Epidermal melanocyte (primary cell): ENCODE measurements around the gene GSG1L.

ENCODE experiments used
- DNase-seq: peaks from one replicate; pipeline ENCODE4 v3.0.0; 2011; ENCODE audit warnings: low spot score; ENCODE audit not compliant: insufficient read length

Gene GSG1L

GRCh38 chr16:27792486-27793248 is 270.8 kb downstream of the GSG1L start:
- DNase-seq = no peak

GRCh38 chr16:27791404-27791719 is 272.2 kb downstream of the GSG1L start:
- DNase-seq = no peak

- DNase-seq = no peak
These were observed 272.7 kb downstream of the GSG1L start for GRCh38 chr16:27790546-27791403.

- DNase-seq = no peak
These were observed 273.8 kb downstream of the GSG1L start for GRCh38 chr16:27789595-27790241.

- no peak for DNase-seq
These were observed 274.4 kb downstream of the GSG1L start for GRCh38 chr16:27789150-27789549.

GRCh38 chr16:27787665-27788064 is 275.8 kb downstream of the GSG1L start:
- no peak for DNase-seq

GRCh38 chr16:27786923-27787625 is 276.4 kb downstream of the GSG1L start:
- no peak for DNase-seq

- no peak for DNase-seq
These were observed 277.1 kb downstream of the GSG1L start for GRCh38 chr16:27786221-27786922.

- no peak for DNase-seq
These were observed 278.2 kb downstream of the GSG1L start for GRCh38 chr16:27785307-27785678.

- DNase-seq = no peak
These were observed 278.9 kb downstream of the GSG1L start for GRCh38 chr16:27784351-27785306.

- DNase-seq = no peak
These were observed 281.3 kb downstream of the GSG1L start for GRCh38 chr16:27781981-27782880.

GRCh38 chr16:27781195-27781524 is 282.4 kb downstream of the GSG1L start:
- DNase-seq = no peak

GRCh38 chr16:27780468-27781194 is 282.9 kb downstream of the GSG1L start:
- DNase-seq = no peak

- DNase-seq = no peak
These were observed 283.8 kb downstream of the GSG1L start for GRCh38 chr16:27779641-27780164.

GRCh38 chr16:27778926-27779570 is 284.5 kb downstream of the GSG1L start:
- no peak for DNase-seq

- DNase-seq = no peak
These were observed 285.2 kb downstream of the GSG1L start for GRCh38 chr16:27778171-27778925.

- no peak for DNase-seq
These were observed 286.0 kb downstream of the GSG1L start for GRCh38 chr16:27777527-27777926.
